Measurements from ENCODE around the gene VCAM1.

DNA sequence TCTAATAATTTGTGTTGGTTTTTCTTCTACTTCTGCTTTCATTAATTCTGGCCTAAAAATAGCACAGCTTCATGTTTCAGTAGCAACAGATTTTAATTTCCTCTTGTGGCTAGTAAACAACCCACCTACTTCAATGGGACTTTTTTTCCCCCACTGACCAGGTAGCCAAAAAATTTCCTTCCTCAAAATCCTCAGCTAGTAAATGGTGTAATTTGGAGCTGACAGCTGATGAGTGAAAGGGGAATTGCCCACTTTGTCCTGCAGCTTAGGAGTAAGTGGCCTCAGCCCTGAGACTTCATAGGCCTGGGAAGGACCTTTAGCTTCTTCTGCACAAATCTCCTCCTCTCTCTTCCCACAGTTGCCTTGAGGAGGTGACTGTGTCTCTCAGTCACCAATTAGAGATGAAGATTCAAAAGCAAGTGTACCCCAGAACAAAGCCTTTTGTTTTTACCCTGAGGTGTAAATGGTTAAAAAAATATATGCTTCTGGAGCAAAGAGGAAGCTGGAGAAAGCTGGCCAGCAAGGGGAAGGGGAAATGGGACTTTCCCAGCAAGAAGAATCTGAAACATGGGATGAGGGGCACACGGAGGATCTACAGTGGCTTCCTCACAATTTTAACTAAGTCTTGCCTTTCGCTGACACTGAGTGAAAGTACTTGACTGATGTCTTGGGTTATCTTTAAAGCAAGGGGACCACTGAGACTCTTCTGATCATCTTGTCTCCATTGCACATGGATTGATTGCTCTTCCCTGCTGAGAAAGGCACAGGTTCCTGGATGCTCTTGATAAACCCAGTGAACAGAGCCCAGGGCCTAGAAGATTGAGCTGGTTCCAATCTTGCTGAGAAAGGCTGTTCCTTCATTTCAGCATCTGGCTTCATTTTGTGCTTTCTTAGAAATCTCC is 35.8 kb upstream of the VCAM1 start:
- TF ChIP-seq, protein P1, sequence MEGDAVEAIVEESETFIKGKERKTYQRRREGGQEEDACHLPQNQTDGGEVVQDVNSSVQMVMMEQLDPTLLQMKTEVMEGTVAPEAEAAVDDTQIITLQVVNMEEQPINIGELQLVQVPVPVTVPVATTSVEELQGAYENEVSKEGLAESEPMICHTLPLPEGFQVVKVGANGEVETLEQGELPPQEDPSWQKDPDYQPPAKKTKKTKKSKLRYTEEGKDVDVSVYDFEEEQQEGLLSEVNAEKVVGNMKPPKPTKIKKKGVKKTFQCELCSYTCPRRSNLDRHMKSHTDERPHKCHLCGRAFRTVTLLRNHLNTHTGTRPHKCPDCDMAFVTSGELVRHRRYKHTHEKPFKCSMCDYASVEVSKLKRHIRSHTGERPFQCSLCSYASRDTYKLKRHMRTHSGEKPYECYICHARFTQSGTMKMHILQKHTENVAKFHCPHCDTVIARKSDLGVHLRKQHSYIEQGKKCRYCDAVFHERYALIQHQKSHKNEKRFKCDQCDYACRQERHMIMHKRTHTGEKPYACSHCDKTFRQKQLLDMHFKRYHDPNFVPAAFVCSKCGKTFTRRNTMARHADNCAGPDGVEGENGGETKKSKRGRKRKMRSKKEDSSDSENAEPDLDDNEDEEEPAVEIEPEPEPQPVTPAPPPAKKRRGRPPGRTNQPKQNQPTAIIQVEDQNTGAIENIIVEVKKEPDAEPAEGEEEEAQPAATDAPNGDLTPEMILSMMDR (IDR thresholded peaks at IDR 0.05; ENCODE audit: low read depth, low read length, poor library complexity, severe bottlenecking), result no peak
- TF ChIP-seq EZH2phosphoT487 (IDR thresholded peaks at IDR 0.05; ENCODE audit: borderline replicate concordance, low read length), result no peak
